K562 (cell line): ENCODE results near the gene SPINT2. TPM values are rescaled to one million over a fixed set of nuclear protein-coding genes. Genes with fewer than 3 reads are reported as not detected.

Source experiments
- FOXM1 ChIP-seq, 2 experiments: fragments of 450-650 bp in 1 of 2; sonication (generic) in 1 of 2; formaldehyde crosslinking in 1 of 2; IDR thresholded peaks; 2 replicates each; pipeline versions ENCODE4 v1.6.1 to v1.9.0; 2017 to 2022; ENCODE audit warnings: low read depth in 2 of 2, mild to moderate bottlenecking in 2 of 2, missing genetic modification reagents in 1 of 2, moderate library complexity in 1 of 2
- GABPB2 ChIP-seq: fragments of 250-450 bp; sonication (Bioruptor Pico); conservative IDR thresholded peaks from 2 replicates; pipeline ENCODE4 v1.5.1; 2021; ENCODE audit warnings: mild to moderate bottlenecking
- KAT2B ChIP-seq: IDR thresholded peaks from one replicate; pipeline ENCODE4 v1.6.1; 2012; ENCODE audit warnings: low read depth, mild to moderate bottlenecking, control low read depth, inconsistent platforms, low read length, moderate library complexity
- KDM2B ChIP-seq: fragments of 250-450 bp; sonication (Bioruptor Pico); IDR thresholded peaks from 2 replicates; pipeline ENCODE4 v1.8.0; 2021; ENCODE audit warnings: mild to moderate bottlenecking, moderate library complexity
- MAFK ChIP-seq: IDR thresholded peaks from 2 replicates; pipeline ENCODE4 v1.6.1; 2011; ENCODE audit warnings: low read length, improper control_type of control experiment
- MEIS2 ChIP-seq: fragments of 450-650 bp; IDR thresholded peaks from 2 replicates; pipeline ENCODE4 v1.6.1; 2014; ENCODE audit warnings: mild to moderate bottlenecking; ENCODE audit not compliant: partially characterized antibody
- MIER1 ChIP-seq: fragments of 450-650 bp; IDR thresholded peaks from 2 replicates; pipeline ENCODE4 v1.6.1; 2016; ENCODE audit warnings: antibody characterized with exemption, mild to moderate bottlenecking, low read depth
- NFIC ChIP-seq: fragments of 450-650 bp; IDR thresholded peaks from 2 replicates; pipeline ENCODE4 v1.6.1; 2017; ENCODE audit warnings: mild to moderate bottlenecking, inconsistent platforms
- NR3C1 ChIP-seq: sonication (generic); formaldehyde crosslinking; IDR thresholded peaks from 2 replicates; pipeline ENCODE4 v1.8.1; 2022; ENCODE audit warnings: missing genetic modification reagents
- PTBP1 ChIP-seq: fragments of 200-400 bp; formaldehyde crosslinking; IDR thresholded peaks from 2 replicates; pipeline ENCODE4 v1.6.1; 2017; ENCODE audit warnings: low read depth, low read length
- RBFOX2 ChIP-seq: fragments of 200-400 bp; formaldehyde crosslinking; IDR thresholded peaks from 2 replicates; pipeline ENCODE4 v1.6.1; 2017; ENCODE audit warnings: low read depth, mild to moderate bottlenecking, low read length, moderate library complexity
- SREBF2 ChIP-seq: sonication (generic); formaldehyde crosslinking; IDR thresholded peaks from 2 replicates; pipeline ENCODE4 v1.4.0; 2020; ENCODE audit warnings: mild to moderate bottlenecking, missing genetic modification reagents
- TCFL5 ChIP-seq: fragments of 250-450 bp; sonication (Bioruptor Pico); conservative IDR thresholded peaks from 2 replicates; pipeline ENCODE4 v1.6.1; 2021; ENCODE audit warnings: mild to moderate bottlenecking, moderate library complexity, matching md5 sums
- ZBTB8A ChIP-seq: fragments of 450-650 bp; IDR thresholded peaks from 2 replicates; pipeline ENCODE4 v1.6.1; 2018; ENCODE audit warnings: mild to moderate bottlenecking, moderate library complexity; ENCODE audit not compliant: partially characterized antibody
- polyA plus RNA-seq, 8 experiments: library from polyadenylated mRNA; depleted of rRNA in 4 of 8; stranded (reverse) in 5 of 8; unstranded in 3 of 8; fragments of >200 nt; fragmentation: Nextera tagmentation in 2 of 8; fragmentation: Illumina TruSeq in 1 of 8; extraction: Ambion mirVana in 2 of 8; extraction: Trizol in 1 of 8; gene quantifications; 2 replicates each; pipeline versions ENCODE4 v1.2.1 to v1.2.3, GENCODE V29; 2011 to 2014; ENCODE audit warnings: inconsistent platforms in 1 of 8, missing spikeins in 1 of 8
- total RNA-seq, 7 experiments: library from RNA; depleted of rRNA in 6 of 7; stranded (reverse); fragments of >200 nt in 6 of 7; fragmentation: Illumina TruSeq in 2 of 7; extraction: Trizol in 2 of 7; gene quantifications; 2 replicates each; pipeline versions ENCODE4 v1.2.1 to v1.2.3, GENCODE V29; 2011 to 2021; ENCODE audit warnings: low replicate concordance in 1 of 7
- TF ChIP-seq, protein P1 (sequence below): sonication (generic); formaldehyde crosslinking; IDR thresholded peaks from 2 replicates; pipeline ENCODE4 v1.8.0; 2023; ENCODE audit warnings: mild to moderate bottlenecking, missing genetic modification reagents
- TF ChIP-seq, protein P2 (sequence below): sonication (generic); formaldehyde crosslinking; IDR thresholded peaks from 2 replicates; pipeline ENCODE4 v1.9.0; 2022; ENCODE audit warnings: mild to moderate bottlenecking, missing genetic modification reagents
- TF ChIP-seq, protein P3 (sequence below): fragments of 450-650 bp; IDR thresholded peaks from 2 replicates; pipeline ENCODE4 v1.6.1; 2017; ENCODE audit warnings: antibody characterized with exemption
- TF ChIP-seq, protein P4 (sequence below): sonication (generic); formaldehyde crosslinking; IDR thresholded peaks from 2 replicates; pipeline ENCODE4 v1.8.0; 2022; ENCODE audit warnings: mild to moderate bottlenecking, missing genetic modification reagents
- TF ChIP-seq, protein P5 (sequence below): fragments of 450-650 bp; IDR thresholded peaks from 2 replicates; pipeline ENCODE4 v1.6.1; 2016; ENCODE audit warnings: borderline replicate concordance

Gene SPINT2
- total and polyA plus RNA-seq, 9 of the 15 experiments (the other 6 are each of a cell fraction or from before 2014, with no cell fraction given): 0.65 to 4.5 (median 3.4) TPM

DNA sequence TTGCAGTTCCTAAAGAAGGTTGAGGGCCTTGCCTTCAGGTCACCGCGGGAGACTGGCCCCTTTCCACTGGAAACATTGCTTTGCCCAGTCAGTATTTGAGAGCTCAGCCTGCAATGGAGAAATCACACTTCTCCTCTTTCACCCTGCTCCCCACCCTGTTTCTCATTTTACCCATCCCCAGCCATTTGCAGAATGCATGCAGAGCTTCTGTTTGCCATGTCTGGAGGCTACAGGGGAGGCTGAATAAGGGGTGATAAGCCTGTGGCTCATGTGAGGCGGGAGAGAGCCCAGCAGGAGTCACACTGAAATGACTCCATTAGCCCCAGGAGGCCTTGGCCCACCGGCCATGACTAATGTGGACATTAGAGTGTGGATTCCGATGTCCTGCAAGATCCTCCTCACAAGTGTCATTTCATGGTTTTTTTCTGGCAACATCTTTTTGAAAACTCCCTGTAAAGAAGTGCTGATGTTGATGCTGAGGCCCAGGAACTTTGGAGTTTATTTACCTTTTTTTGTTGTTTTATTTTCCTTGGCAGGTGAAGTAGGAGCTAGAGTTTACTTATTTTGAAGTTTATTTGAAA lies 6.3 kb downstream of the SPINT2 start (continued):
- TF ChIP-seq NR3C1 (CRISPR knock-in tag): no peak
- no peak for TF ChIP-seq TCFL5 (CRISPR knock-in tag)
- no peak for TF ChIP-seq KDM2B (CRISPR knock-in tag)
- TF ChIP-seq GABPB2: no peak
- peak; percentile 66 for TF ChIP-seq NFIC
- TF ChIP-seq KAT2B: no peak
- no peak for TF ChIP-seq PTBP1
- no peak for TF ChIP-seq MEIS2
- TF ChIP-seq FOXM1 (IDR thresholded peaks at IDR 0.05; ENCODE audit: low read depth): no peak
- TF ChIP-seq FOXM1 (CRISPR knock-in tag; IDR thresholded peaks at IDR 0.05; ENCODE audit: low read depth): no peak
- TF ChIP-seq, protein P1, sequence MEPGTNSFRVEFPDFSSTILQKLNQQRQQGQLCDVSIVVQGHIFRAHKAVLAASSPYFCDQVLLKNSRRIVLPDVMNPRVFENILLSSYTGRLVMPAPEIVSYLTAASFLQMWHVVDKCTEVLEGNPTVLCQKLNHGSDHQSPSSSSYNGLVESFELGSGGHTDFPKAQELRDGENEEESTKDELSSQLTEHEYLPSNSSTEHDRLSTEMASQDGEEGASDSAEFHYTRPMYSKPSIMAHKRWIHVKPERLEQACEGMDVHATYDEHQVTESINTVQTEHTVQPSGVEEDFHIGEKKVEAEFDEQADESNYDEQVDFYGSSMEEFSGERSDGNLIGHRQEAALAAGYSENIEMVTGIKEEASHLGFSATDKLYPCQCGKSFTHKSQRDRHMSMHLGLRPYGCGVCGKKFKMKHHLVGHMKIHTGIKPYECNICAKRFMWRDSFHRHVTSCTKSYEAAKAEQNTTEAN: no peak
- TF ChIP-seq SREBF2: no peak
- TF ChIP-seq, protein P2, sequence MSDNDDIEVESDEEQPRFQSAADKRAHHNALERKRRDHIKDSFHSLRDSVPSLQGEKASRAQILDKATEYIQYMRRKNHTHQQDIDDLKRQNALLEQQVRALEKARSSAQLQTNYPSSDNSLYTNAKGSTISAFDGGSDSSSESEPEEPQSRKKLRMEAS (CRISPR knock-in tag): no peak; the same call in none of the 2 replicates
- no peak for TF ChIP-seq MIER1
- TF ChIP-seq, protein P3, sequence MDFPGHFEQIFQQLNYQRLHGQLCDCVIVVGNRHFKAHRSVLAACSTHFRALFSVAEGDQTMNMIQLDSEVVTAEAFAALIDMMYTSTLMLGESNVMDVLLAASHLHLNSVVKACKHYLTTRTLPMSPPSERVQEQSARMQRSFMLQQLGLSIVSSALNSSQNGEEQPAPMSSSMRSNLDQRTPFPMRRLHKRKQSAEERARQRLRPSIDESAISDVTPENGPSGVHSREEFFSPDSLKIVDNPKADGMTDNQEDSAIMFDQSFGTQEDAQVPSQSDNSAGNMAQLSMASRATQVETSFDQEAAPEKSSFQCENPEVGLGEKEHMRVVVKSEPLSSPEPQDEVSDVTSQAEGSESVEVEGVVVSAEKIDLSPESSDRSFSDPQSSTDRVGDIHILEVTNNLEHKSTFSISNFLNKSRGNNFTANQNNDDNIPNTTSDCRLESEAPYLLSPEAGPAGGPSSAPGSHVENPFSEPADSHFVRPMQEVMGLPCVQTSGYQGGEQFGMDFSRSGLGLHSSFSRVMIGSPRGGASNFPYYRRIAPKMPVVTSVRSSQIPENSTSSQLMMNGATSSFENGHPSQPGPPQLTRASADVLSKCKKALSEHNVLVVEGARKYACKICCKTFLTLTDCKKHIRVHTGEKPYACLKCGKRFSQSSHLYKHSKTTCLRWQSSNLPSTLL: no peak
- TF ChIP-seq RBFOX2: no peak
- TF ChIP-seq ZBTB8A: no peak
- TF ChIP-seq, protein P4, sequence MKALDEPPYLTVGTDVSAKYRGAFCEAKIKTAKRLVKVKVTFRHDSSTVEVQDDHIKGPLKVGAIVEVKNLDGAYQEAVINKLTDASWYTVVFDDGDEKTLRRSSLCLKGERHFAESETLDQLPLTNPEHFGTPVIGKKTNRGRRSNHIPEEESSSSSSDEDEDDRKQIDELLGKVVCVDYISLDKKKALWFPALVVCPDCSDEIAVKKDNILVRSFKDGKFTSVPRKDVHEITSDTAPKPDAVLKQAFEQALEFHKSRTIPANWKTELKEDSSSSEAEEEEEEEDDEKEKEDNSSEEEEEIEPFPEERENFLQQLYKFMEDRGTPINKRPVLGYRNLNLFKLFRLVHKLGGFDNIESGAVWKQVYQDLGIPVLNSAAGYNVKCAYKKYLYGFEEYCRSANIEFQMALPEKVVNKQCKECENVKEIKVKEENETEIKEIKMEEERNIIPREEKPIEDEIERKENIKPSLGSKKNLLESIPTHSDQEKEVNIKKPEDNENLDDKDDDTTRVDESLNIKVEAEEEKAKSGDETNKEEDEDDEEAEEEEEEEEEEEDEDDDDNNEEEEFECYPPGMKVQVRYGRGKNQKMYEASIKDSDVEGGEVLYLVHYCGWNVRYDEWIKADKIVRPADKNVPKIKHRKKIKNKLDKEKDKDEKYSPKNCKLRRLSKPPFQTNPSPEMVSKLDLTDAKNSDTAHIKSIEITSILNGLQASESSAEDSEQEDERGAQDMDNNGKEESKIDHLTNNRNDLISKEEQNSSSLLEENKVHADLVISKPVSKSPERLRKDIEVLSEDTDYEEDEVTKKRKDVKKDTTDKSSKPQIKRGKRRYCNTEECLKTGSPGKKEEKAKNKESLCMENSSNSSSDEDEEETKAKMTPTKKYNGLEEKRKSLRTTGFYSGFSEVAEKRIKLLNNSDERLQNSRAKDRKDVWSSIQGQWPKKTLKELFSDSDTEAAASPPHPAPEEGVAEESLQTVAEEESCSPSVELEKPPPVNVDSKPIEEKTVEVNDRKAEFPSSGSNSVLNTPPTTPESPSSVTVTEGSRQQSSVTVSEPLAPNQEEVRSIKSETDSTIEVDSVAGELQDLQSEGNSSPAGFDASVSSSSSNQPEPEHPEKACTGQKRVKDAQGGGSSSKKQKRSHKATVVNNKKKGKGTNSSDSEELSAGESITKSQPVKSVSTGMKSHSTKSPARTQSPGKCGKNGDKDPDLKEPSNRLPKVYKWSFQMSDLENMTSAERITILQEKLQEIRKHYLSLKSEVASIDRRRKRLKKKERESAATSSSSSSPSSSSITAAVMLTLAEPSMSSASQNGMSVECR: no peak
- TF ChIP-seq MAFK: no peak
- TF ChIP-seq, protein P5, sequence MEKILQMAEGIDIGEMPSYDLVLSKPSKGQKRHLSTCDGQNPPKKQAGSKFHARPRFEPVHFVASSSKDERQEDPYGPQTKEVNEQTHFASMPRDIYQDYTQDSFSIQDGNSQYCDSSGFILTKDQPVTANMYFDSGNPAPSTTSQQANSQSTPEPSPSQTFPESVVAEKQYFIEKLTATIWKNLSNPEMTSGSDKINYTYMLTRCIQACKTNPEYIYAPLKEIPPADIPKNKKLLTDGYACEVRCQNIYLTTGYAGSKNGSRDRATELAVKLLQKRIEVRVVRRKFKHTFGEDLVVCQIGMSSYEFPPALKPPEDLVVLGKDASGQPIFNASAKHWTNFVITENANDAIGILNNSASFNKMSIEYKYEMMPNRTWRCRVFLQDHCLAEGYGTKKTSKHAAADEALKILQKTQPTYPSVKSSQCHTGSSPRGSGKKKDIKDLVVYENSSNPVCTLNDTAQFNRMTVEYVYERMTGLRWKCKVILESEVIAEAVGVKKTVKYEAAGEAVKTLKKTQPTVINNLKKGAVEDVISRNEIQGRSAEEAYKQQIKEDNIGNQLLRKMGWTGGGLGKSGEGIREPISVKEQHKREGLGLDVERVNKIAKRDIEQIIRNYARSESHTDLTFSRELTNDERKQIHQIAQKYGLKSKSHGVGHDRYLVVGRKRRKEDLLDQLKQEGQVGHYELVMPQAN: no peak
